Measurements from ENCODE around the gene NAA25. TPM values are rescaled to one million over a fixed set of nuclear protein-coding genes. Genes with fewer than 3 reads are reported as not detected.

The NAA25 gene
- total and polyA plus RNA-seq, 9 of the 15 experiments (the other 6 are each of a cell fraction or from before 2014, with no cell fraction given) = 26.6 to 59.6 (median 48.9) TPM

- TF ChIP-seq MLX (CRISPR knock-in tag; conservative IDR thresholded peaks at IDR 0.05) = no peak; a peak in 1 of 4 replicates
- TF ChIP-seq, protein P1, sequence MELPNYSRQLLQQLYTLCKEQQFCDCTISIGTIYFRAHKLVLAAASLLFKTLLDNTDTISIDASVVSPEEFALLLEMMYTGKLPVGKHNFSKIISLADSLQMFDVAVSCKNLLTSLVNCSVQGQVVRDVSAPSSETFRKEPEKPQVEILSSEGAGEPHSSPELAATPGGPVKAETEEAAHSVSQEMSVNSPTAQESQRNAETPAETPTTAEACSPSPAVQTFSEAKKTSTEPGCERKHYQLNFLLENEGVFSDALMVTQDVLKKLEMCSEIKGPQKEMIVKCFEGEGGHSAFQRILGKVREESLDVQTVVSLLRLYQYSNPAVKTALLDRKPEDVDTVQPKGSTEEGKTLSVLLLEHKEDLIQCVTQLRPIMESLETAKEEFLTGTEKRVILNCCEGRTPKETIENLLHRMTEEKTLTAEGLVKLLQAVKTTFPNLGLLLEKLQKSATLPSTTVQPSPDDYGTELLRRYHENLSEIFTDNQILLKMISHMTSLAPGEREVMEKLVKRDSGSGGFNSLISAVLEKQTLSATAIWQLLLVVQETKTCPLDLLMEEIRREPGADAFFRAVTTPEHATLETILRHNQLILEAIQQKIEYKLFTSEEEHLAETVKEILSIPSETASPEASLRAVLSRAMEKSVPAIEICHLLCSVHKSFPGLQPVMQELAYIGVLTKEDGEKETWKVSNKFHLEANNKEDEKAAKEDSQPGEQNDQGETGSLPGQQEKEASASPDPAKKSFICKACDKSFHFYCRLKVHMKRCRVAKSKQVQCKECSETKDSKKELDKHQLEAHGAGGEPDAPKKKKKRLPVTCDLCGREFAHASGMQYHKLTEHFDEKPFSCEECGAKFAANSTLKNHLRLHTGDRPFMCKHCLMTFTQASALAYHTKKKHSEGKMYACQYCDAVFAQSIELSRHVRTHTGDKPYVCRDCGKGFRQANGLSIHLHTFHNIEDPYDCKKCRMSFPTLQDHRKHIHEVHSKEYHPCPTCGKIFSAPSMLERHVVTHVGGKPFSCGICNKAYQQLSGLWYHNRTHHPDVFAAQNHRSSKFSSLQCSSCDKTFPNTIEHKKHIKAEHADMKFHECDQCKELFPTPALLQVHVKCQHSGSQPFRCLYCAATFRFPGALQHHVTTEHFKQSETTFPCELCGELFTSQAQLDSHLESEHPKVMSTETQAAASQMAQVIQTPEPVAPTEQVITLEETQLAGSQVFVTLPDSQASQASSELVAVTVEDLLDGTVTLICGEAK (IDR thresholded peaks at IDR 0.05) = peak; percentile 39
- TF ChIP-seq, protein P1 (CRISPR knock-in tag; IDR thresholded peaks at IDR 0.05) = no peak
- TF ChIP-seq POLR2AphosphoS5 (IDR thresholded peaks at IDR 0.05; ENCODE audit: control insufficient read depth, insufficient read depth, low read depth, low read length) = no peak; the same call in 1 of the 2 replicates
- TF ChIP-seq HDAC2 (IDR thresholded peaks at IDR 0.05) = no peak; the same call in 1 of the 2 replicates
- TF ChIP-seq CREB1 (IDR thresholded peaks at IDR 0.05) = peak; percentile 36
- TF ChIP-seq CREB1 (CRISPR knock-in tag; IDR thresholded peaks at IDR 0.05) = peak; percentile 50
- TF ChIP-seq, protein P2, sequence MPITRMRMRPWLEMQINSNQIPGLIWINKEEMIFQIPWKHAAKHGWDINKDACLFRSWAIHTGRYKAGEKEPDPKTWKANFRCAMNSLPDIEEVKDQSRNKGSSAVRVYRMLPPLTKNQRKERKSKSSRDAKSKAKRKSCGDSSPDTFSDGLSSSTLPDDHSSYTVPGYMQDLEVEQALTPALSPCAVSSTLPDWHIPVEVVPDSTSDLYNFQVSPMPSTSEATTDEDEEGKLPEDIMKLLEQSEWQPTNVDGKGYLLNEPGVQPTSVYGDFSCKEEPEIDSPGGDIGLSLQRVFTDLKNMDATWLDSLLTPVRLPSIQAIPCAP (CRISPR knock-in tag; IDR thresholded peaks at IDR 0.05; ENCODE audit: borderline replicate concordance) = no peak
- TF ChIP-seq, protein P3, sequence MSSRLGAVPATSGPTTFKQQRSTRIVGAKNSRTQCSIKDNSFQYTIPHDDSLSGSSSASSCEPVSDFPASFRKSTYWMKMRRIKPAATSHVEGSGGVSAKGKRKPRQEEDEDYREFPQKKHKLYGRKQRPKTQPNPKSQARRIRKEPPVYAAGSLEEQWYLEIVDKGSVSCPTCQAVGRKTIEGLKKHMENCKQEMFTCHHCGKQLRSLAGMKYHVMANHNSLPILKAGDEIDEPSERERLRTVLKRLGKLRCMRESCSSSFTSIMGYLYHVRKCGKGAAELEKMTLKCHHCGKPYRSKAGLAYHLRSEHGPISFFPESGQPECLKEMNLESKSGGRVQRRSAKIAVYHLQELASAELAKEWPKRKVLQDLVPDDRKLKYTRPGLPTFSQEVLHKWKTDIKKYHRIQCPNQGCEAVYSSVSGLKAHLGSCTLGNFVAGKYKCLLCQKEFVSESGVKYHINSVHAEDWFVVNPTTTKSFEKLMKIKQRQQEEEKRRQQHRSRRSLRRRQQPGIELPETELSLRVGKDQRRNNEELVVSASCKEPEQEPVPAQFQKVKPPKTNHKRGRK (tag; IDR thresholded peaks at IDR 0.05) = no peak
- no peak for TF ChIP-seq SP2 (IDR thresholded peaks at IDR 0.05; ENCODE audit: extremely low read depth, low read depth, low read length, poor library complexity, severe bottlenecking)
- TF ChIP-seq ATF4 (CRISPR knock-in tag; IDR thresholded peaks at IDR 0.05) = peak; percentile 14; the same call in 1 of the 2 replicates
These were observed 95.6 kb downstream of the NAA25 start, which contains the start of the genes ERP29 and TMEM116 (continued) for GRCh38 chr12:112012775-112013600.
